Calu3 (cell line): ENCODE data around the gene ADTRP. TPM values are rescaled to one million over a fixed set of nuclear protein-coding genes. Genes with fewer than 3 reads are reported as not detected.

Experiments used
- BruUV-seq: library from RNA; stranded (reverse); fragments of 400-500 nt; replicated peaks from 2 replicates; lab custom pipeline; 2021; lab: Mats Ljungman, UMichigan
- CTCF ChIA-PET: fragments of 300-600 bp; sonication (Branson Sonifier 250); formaldehyde crosslinking; loops from one replicate; lab custom pipeline; 2022; ENCODE audit warnings: antibody characterized with exemption; lab: Charles Lee
- DNase-seq: peaks from one replicate; pipeline ENCODE4 v3.0.0; 2022
- H3K27ac Mint-ChIP-seq: one replicate; pipeline ENCODE4 v1.8.0; 2022; ENCODE audit warnings: mixed read lengths; ENCODE audit not compliant: unreplicated experiment
- H3K27me3 Mint-ChIP-seq: one replicate; pipeline ENCODE4 v1.8.0; 2022; ENCODE audit warnings: mixed read lengths; ENCODE audit not compliant: unreplicated experiment
- H3K36me3 Mint-ChIP-seq: one replicate; pipeline ENCODE4 v1.8.0; 2022; ENCODE audit warnings: mild to moderate bottlenecking, moderate library complexity, mixed read lengths; ENCODE audit not compliant: insufficient read depth, unreplicated experiment
- H3K4me1 Mint-ChIP-seq: one replicate; pipeline ENCODE4 v1.8.0; 2022; ENCODE audit warnings: mild to moderate bottlenecking, low read depth, mixed read lengths; ENCODE audit not compliant: unreplicated experiment
- H3K4me3 Mint-ChIP-seq: one replicate; pipeline ENCODE4 v1.8.0; 2022; ENCODE audit warnings: mild to moderate bottlenecking, low read depth, moderate library complexity, mixed read lengths; ENCODE audit not compliant: unreplicated experiment
- H3K9me3 Mint-ChIP-seq: one replicate; pipeline ENCODE4 v1.8.0; 2022; ENCODE audit warnings: low read depth, mixed read lengths; ENCODE audit not compliant: unreplicated experiment
- intact Hi-C: fragments of 100-400 bp; cut with micrococcal nuclease; formaldehyde crosslinking; loops from one replicate; pipeline ENCODE4 v1.10.0; 2022; ENCODE audit not compliant: unreplicated experiment
- total RNA-seq: library from RNA; stranded (reverse); gene quantifications from 2 replicates; pipeline ENCODE4 v1.2.3, GENCODE V29; 2022
- TF ChIP-seq, protein P1 (sequence below): fragments of 200-600 bp; IDR thresholded peaks from one replicate; pipeline ENCODE4 v1.8.0; 2022; ENCODE audit warnings: antibody characterized with exemption; ENCODE audit not compliant: unreplicated experiment

The ADTRP gene
- total RNA-seq, 1 experiment from 2014 or later, result 0.54 TPM

DNA sequence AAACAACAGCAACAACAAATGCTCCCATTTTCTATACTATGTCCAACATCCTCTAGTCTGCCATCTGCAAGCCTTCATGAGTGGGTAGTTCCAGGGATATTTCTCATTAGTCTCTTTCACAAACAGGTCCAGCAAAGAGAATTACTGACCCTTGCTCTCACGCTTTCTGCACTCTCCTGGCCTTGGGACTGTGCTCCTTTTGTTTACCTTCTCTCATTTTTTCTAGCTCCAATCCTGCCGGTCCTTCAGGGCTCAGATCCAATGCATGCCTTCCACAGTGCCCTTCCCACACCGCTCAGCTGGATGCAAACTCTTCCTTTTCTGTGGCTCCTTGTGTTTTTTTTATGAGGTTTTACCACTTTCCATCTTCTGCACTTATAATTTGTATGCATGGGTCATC is 47.2 kb downstream of the ADTRP start:
- intact Hi-C loops, result no loop called here
- TF ChIP-seq, protein P1, sequence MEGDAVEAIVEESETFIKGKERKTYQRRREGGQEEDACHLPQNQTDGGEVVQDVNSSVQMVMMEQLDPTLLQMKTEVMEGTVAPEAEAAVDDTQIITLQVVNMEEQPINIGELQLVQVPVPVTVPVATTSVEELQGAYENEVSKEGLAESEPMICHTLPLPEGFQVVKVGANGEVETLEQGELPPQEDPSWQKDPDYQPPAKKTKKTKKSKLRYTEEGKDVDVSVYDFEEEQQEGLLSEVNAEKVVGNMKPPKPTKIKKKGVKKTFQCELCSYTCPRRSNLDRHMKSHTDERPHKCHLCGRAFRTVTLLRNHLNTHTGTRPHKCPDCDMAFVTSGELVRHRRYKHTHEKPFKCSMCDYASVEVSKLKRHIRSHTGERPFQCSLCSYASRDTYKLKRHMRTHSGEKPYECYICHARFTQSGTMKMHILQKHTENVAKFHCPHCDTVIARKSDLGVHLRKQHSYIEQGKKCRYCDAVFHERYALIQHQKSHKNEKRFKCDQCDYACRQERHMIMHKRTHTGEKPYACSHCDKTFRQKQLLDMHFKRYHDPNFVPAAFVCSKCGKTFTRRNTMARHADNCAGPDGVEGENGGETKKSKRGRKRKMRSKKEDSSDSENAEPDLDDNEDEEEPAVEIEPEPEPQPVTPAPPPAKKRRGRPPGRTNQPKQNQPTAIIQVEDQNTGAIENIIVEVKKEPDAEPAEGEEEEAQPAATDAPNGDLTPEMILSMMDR, result no peak
- Mint-ChIP-seq H3K4me1 (no peaks in the 10 kb centered on the region), H3K36me3 (no peaks in the 10 kb centered on the region), H3K27me3 (no peaks in the 10 kb centered on the region), H3K4me3 (no peak overlapping the region), H3K9me3 (peaks cover 3% of the 10 kb centered on the region), H3K27ac (no peak overlapping the region)
- no TSS peak for BruUV-seq
- CTCF ChIA-PET, result no interaction called here
- DNase-seq, result no peak

DNA sequence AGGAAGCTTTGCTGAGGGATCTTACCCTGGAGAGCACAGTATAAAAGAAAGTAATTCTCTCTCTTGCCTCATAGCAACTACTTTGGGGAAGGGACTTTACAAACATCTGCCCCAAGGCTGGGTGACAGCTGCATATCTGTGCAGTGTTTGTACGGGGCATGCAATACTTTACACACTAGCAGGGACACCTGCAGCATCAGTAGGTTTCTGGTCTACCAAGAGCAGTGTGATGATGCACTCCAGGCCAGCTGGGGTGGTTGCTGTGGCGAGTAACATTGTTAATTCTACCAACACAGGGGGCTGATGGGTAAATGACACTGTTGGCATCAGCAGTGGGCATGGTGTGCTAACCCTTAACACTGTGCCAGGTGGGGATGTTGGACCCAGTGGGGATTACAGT is 48.0 kb downstream of the ADTRP start:
- no peak overlapping the region for H3K4me3 Mint-ChIP-seq
- no TSS peak for BruUV-seq

DNA sequence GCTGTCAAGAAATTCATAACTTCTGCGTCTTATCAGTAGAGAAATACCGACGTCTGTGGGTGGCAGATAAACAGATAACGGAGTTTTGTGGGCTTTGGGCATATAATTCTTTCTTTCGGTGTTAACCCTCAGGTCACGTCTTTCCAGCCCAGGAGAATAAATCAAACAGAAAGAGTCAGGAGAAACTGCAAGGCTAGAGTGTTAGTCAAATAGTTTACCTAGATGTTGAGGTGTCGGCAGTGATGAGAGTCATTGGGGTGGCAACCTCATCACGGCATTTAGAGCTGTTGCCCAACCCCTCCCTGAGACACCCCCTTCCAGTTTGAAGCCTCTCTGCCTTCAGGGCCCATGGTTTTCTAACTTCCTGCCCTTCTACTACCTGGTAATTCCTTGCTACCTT is 49.5 kb downstream of the ADTRP start:
- peaks cover 3% of the 10 kb centered on the region for H3K9me3 Mint-ChIP-seq
- CTCF ChIA-PET, result no interaction called here
- no peak for DNase-seq
- H3K4me3 Mint-ChIP-seq, result no peak overlapping the region
- TF ChIP-seq, protein P1, result no peak
- H3K27ac Mint-ChIP-seq, result no peak overlapping the region
- intact Hi-C loops, result no loop called here
- H3K36me3 Mint-ChIP-seq, result no peaks in the 10 kb centered on the region
- no peaks in the 10 kb centered on the region for H3K4me1 Mint-ChIP-seq
- no TSS peak for BruUV-seq
- no peaks in the 10 kb centered on the region for H3K27me3 Mint-ChIP-seq

More for the DNA sequence above, 48.0 kb downstream of the ADTRP start:
- TF ChIP-seq, protein P1, result no peak
- Mint-ChIP-seq H3K36me3 (no peaks in the 10 kb centered on the region), H3K9me3 (peaks cover 3% of the 10 kb centered on the region), H3K27ac (no peak overlapping the region), H3K4me1 (no peaks in the 10 kb centered on the region), H3K27me3 (no peaks in the 10 kb centered on the region)
- no peak for DNase-seq
- CTCF ChIA-PET, result no interaction called here
- intact Hi-C loops, result no loop called here

DNA sequence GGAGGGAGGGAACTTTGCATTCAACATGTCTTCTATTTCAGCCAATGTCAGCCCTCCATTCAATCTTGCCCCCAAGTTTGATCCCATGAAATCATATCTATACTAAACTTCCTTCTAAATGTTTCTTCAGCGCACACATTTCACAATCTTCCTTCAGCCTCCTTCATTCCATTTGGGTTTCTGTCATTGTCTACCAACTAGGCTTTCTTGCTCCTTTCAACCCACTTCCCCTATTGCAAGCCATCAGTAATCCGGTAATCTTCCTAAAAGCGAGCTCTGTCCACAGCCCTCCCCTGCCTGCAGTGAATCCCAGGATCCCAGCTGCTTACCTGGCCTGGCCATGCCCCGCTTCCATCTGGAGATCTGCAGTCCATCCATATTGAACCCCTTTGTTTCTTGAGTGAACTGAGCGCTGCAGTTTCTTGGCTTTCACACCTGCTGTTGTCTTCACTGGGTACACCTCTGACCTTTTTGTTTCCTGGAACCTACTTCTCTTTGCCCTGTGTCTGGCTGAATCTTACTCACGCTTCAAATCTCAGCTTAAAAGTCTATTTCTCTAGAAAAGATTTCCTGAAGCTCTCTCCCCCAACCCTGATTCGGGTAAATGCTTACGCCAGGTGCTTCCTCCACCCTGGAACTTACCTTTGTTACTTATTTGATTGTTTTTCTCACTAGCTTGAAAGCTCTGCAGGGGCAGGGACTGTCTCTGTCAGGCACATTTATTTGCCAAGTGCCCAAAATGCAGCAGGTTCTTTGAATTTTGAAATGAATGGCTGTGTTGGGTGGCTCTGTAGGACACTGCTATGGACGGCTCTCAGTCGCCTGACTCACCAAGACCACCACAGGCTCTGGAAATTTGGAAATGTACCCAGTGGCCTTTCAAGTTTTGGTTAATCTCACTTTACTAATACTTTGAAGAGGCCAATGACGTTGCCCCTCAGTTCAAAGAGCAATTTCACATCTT is 50.3 kb downstream of the ADTRP start:
- intact Hi-C loops, result no loop called here
- Mint-ChIP-seq H3K27me3 (no peaks in the 10 kb centered on the region), H3K4me1 (no peaks in the 10 kb centered on the region), H3K4me3 (no peak overlapping the region), H3K9me3 (peaks cover under 1% of the 10 kb centered on the region), H3K27ac (no peak overlapping the region), H3K36me3 (no peaks in the 10 kb centered on the region)
- TF ChIP-seq, protein P1, result no peak
- CTCF ChIA-PET, result interaction anchor here (0.6 kb wide), 1 partner anchor 498 kb away, joined by 3 read pairs; no protein-coding TSS in a partner anchor
- no TSS peak for BruUV-seq
- DNase-seq, result no peak
